Mesothelial cell of epicardium (in vitro differentiated cells): ENCODE data around the gene DCAF16. TPM values are rescaled to one million over a fixed set of nuclear protein-coding genes. Genes with fewer than 3 reads are reported as not detected.

ENCODE experiments used
- DNase-seq, 2 experiments: peaks; one replicate each; pipeline ENCODE4 v3.0.0; 2021; ENCODE audit warnings: low spot score in 2 of 2; ENCODE audit not compliant: unreplicated experiment in 2 of 2
- H3K27ac Mint-ChIP-seq: 2 replicates; pipeline ENCODE4 v1.8.0; 2021; ENCODE audit warnings: mixed read lengths
- H3K27me3 Mint-ChIP-seq: 2 replicates; pipeline ENCODE4 v1.8.0; 2021; ENCODE audit warnings: low read depth, mixed read lengths
- H3K36me3 Mint-ChIP-seq: 2 replicates; pipeline ENCODE4 v1.8.0; 2021; ENCODE audit warnings: mixed read lengths
- H3K4me1 Mint-ChIP-seq: 2 replicates; pipeline ENCODE4 v1.8.0; 2021; ENCODE audit warnings: mixed read lengths
- H3K4me3 Mint-ChIP-seq: 2 replicates; pipeline ENCODE4 v1.8.0; 2021; ENCODE audit warnings: mild to moderate bottlenecking, moderate library complexity, mixed read lengths
- H3K9me3 Mint-ChIP-seq: 2 replicates; pipeline ENCODE4 v1.8.0; 2021; ENCODE audit warnings: mixed read lengths
- CTCF ChIP-seq: fragments of 200-600 bp; sonication (generic); IDR thresholded peaks from one replicate; pipeline ENCODE4 v1.5.0; 2021; ENCODE audit warnings: antibody characterized with exemption; ENCODE audit not compliant: unreplicated experiment
- total RNA-seq: library from RNA; stranded (reverse); gene quantifications from 3 replicates; pipeline ENCODE4 v1.2.1, GENCODE V29; 2021

DCAF16 gene
- total RNA-seq, 1 donor from 2014 or later = 78.8 TPM

- Mint-ChIP-seq H3K27me3 (peaks cover 17% of the 10 kb centered on the region), H3K4me3 (no peak overlapping the region), H3K9me3 (peaks cover 7% of the 10 kb centered on the region), H3K36me3 (no peaks in the 10 kb centered on the region), H3K27ac (no peak overlapping the region), H3K4me1 (no peaks in the 10 kb centered on the region)
- no peak for TF ChIP-seq CTCF
- DNase-seq = no peak
These were observed 47.1 kb downstream of the DCAF16 start for GRCh38 chr4:17763416-17763815.

GRCh38 chr4:17762726-17763125, 47.8 kb downstream of the DCAF16 start:
- no peaks in the 10 kb centered on the region for H3K4me1 Mint-ChIP-seq
- no peak for TF ChIP-seq CTCF
- DNase-seq = no peak
- no peak overlapping the region for H3K4me3 Mint-ChIP-seq
- H3K27me3 Mint-ChIP-seq = peaks cover 20% of the 10 kb centered on the region
- H3K9me3 Mint-ChIP-seq = peaks cover 7% of the 10 kb centered on the region
- H3K27ac Mint-ChIP-seq = no peak overlapping the region
- no peaks in the 10 kb centered on the region for H3K36me3 Mint-ChIP-seq

- no peaks in the 10 kb centered on the region for H3K4me1 Mint-ChIP-seq
- H3K9me3 Mint-ChIP-seq = peaks cover 7% of the 10 kb centered on the region
- peaks cover 27% of the 10 kb centered on the region for H3K27me3 Mint-ChIP-seq
- no peak overlapping the region for H3K4me3 Mint-ChIP-seq
- no peak for DNase-seq
- H3K36me3 Mint-ChIP-seq = no peaks in the 10 kb centered on the region
- no peak for TF ChIP-seq CTCF
- H3K27ac Mint-ChIP-seq = no peak overlapping the region
These were observed 49.5 kb downstream of the DCAF16 start for GRCh38 chr4:17761062-17761461.

GRCh38 chr4:17760626-17761025, 49.9 kb downstream of the DCAF16 start:
- Mint-ChIP-seq H3K27me3 (peaks cover 31% of the 10 kb centered on the region), H3K4me3 (no peak overlapping the region), H3K27ac (no peak overlapping the region), H3K36me3 (no peaks in the 10 kb centered on the region), H3K4me1 (no peaks in the 10 kb centered on the region), H3K9me3 (peaks cover 2% of the 10 kb centered on the region)
- TF ChIP-seq CTCF = no peak
- DNase-seq = no peak

GRCh38 chr4:17758485-17758884, 52.1 kb downstream of the DCAF16 start:
- Mint-ChIP-seq H3K27me3 (peaks cover 38% of the 10 kb centered on the region), H3K4me1 (no peaks in the 10 kb centered on the region), H3K4me3 (no peak overlapping the region), H3K9me3 (no peaks in the 10 kb centered on the region), H3K36me3 (no peaks in the 10 kb centered on the region), H3K27ac (no peak overlapping the region)
- TF ChIP-seq CTCF = no peak
- DNase-seq = no peak

- Mint-ChIP-seq H3K9me3 (no peaks in the 10 kb centered on the region), H3K36me3 (no peaks in the 10 kb centered on the region), H3K27ac (no peak overlapping the region), H3K4me1 (no peaks in the 10 kb centered on the region), H3K4me3 (no peak overlapping the region), H3K27me3 (peaks cover 38% of the 10 kb centered on the region)
- no peak for TF ChIP-seq CTCF
- no peak for DNase-seq
These were observed 52.9 kb downstream of the DCAF16 start for GRCh38 chr4:17757621-17758020.
